Prostate gland (tissue), 2 donors: Measurements from ENCODE around the gene ASB3. TPM values are rescaled to one million over a fixed set of nuclear protein-coding genes. Genes with fewer than 3 reads are reported as not detected.

Source experiments
- DNase-seq: peaks from one replicate; pipeline ENCODE4 v3.0.0-alpha.2; 2019; ENCODE audit warnings: low spot score
- H3K27ac ChIP-seq, 2 donors: fragments of 200-600 bp; sonication (generic); 2 replicates each; pipeline ENCODE4 v1.5.1; 2017 to 2019
- H3K27me3 ChIP-seq: fragments of 200-600 bp; sonication (generic); replicated peaks from 2 replicates; pipeline ENCODE4 v1.5.1; 2019; ENCODE audit not compliant: insufficient read depth
- H3K36me3 ChIP-seq, 2 donors: fragments of 200-600 bp; sonication (generic); 1 replicate in 1 of 2; 2 replicates in 1 of 2; pipeline versions ENCODE4 v1.5.1 to v1.8.1; 2017 to 2019
- H3K4me1 ChIP-seq: fragments of 200-600 bp; sonication (generic); replicated peaks from 2 replicates; pipeline ENCODE4 v1.5.1; 2019
- H3K4me3 ChIP-seq, 2 donors: fragments of 200-600 bp; sonication (generic); 2 replicates each; pipeline ENCODE4 v1.5.1; 2017 to 2019
- H3K9me3 ChIP-seq: fragments of 200-600 bp; sonication (generic); 2 replicates; pipeline ENCODE4 v1.5.1; 2017
- POLR2A ChIP-seq: fragments of 450-650 bp; IDR thresholded peaks from one replicate; pipeline ENCODE4 v1.6.1; 2016; ENCODE audit warnings: antibody characterized with exemption, mild to moderate bottlenecking
- POLR2AphosphoS5 ChIP-seq: sonication (generic); formaldehyde crosslinking; IDR thresholded peaks from one replicate; pipeline ENCODE4 v1.6.1; 2017; ENCODE audit warnings: antibody characterized with exemption
- WGBS: methylation state at CpG from one replicate; pipeline ENCODE4 v1.1.5; 2018; 5-methylcytosine and 5-hydroxymethylcytosine counted together
- intact Hi-C: fragments of 100-400 bp; cut with DNase I; formaldehyde crosslinking; loops from one replicate; pipeline ENCODE4 v1.14.2; 2022
- total RNA-seq, 2 donors: library from RNA; depleted of rRNA; stranded (reverse); fragments of >200 nt; gene quantifications; one replicate each; pipeline ENCODE4 v1.1.0, GENCODE V29; 2016
- TF ChIP-seq, protein P1 (sequence below), 4 experiments: fragments of 200-600 bp in 2 of 4; fragments of 450-650 bp in 2 of 4; sonication (generic) in 2 of 4; IDR thresholded peaks; 1 replicate in 3 of 4; 2 replicates in 1 of 4; pipeline ENCODE4 v1.5.1; 2016 to 2019; ENCODE audit warnings: antibody characterized with exemption in 4 of 4, mild to moderate bottlenecking in 2 of 4, moderate library complexity in 2 of 4

The ASB3 gene
- total RNA-seq, 2 donors from 2014 or later = 14.3 to 23.6 TPM

DNA sequence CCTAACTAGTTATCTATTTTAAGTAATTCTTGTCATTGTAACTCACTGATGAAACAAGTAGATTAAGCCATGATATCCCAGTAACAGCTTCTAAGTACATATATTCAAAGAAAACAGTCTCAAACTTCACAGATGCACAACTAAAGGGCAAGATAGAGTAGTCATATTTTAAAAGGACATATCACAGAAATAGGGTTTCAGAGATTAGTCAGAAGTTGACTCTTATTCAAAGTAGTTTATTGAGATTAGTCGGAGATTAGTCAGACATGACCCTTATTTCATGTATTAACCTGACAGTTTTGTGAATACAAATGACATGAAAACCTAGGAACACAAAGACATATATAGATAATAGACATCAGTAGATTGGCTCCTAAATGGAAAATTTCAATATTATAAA lies 35.0 kb downstream of the ASB3 start:
- Histone ChIP-seq H3K9me3 (no peaks in the 10 kb centered on the region), H3K4me3 (no peak overlapping the region)
- 63% methylated on average over 1 of the region's 1 CpG for WGBS

DNA sequence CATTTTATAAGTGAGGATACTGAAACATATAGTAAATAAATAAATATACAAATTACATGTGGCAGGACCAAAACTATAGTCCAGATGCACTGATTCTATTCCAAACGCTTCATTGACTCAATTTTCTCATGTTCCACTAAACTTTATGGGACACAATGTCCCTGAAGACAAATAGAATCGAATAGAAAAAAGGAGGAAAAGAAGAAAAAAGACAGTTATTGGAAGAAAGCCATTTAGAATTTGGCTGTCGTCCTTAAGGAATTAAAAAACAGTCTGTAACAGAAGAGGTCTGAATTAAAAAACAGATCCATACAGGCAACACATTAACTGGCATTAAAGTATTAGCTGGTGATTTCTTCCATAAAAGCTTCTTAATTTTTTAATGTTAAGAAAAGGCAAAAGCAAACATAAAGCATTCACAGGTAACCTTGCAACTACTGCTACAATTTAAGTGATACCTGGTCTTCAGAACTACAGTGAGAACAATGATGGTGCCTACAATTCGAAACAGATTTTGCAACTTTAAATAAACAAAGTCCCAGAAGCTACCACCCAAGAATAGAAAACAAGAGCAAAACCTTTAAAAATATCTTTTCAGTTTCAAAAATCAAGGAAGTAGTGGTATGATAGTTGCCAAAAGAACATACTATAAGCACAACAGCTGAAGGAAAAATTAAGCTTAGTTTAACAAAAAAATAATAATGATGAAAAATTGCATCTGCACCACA lies 36.5 kb downstream of the ASB3 start:
- TF ChIP-seq, protein P1, sequence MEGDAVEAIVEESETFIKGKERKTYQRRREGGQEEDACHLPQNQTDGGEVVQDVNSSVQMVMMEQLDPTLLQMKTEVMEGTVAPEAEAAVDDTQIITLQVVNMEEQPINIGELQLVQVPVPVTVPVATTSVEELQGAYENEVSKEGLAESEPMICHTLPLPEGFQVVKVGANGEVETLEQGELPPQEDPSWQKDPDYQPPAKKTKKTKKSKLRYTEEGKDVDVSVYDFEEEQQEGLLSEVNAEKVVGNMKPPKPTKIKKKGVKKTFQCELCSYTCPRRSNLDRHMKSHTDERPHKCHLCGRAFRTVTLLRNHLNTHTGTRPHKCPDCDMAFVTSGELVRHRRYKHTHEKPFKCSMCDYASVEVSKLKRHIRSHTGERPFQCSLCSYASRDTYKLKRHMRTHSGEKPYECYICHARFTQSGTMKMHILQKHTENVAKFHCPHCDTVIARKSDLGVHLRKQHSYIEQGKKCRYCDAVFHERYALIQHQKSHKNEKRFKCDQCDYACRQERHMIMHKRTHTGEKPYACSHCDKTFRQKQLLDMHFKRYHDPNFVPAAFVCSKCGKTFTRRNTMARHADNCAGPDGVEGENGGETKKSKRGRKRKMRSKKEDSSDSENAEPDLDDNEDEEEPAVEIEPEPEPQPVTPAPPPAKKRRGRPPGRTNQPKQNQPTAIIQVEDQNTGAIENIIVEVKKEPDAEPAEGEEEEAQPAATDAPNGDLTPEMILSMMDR (IDR thresholded peaks at IDR 0.05) = no peak
- TF ChIP-seq POLR2A = no peak
- TF ChIP-seq POLR2AphosphoS5 = no peak
- H3K9me3 ChIP-seq = no peaks in the 10 kb centered on the region
- no peak for DNase-seq
- H3K4me3 ChIP-seq = no peak overlapping the region
- no peak overlapping the region for H3K27ac ChIP-seq
- H3K27me3 ChIP-seq = no peaks in the 10 kb centered on the region
- intact Hi-C loops = no loop called here
- no peaks in the 10 kb centered on the region for H3K36me3 ChIP-seq
- WGBS = 23% methylated on average over 4 of the region's 4 CpGs
- H3K4me1 ChIP-seq = no peaks in the 10 kb centered on the region

More for the DNA sequence above, 35.0 kb downstream of the ASB3 start:
- intact Hi-C loops = no loop called here
- TF ChIP-seq POLR2A (no peak), POLR2AphosphoS5 (no peak)
- TF ChIP-seq, protein P1 (IDR thresholded peaks at IDR 0.05) = no peak
- DNase-seq = no peak
- no peaks in the 10 kb centered on the region for H3K36me3 ChIP-seq
- no peak overlapping the region for H3K27ac ChIP-seq
- no peaks in the 10 kb centered on the region for H3K27me3 ChIP-seq
- no peaks in the 10 kb centered on the region for H3K4me1 ChIP-seq

DNA sequence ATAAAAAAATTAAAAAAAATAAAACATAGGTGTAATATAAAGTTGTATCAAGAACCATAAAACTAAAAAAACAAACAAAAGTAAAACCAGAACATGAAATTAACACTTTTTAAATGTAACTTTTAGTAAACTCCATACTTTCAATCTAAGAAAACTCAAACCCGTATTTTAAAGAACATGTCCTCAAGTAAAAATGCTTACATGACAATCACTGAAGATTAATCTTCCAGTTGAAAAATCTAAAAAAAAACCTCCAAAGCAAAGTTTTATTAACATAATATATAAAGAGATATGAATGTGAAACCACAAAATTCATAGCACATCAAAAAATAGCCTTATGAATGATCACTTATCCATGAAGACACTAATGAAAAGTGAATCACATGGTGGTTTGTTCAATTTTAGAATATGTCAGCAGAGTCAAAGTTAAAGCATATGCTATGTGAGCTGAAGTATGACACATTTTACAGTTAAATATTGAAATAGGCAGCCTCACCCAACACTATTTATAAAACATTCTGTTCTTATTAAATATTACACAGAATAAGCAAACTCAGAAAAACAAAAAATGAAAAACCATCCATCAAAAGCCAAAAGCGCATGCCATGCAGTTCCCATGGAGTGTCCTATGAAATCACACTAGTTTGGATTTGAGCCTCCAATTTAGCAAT lies 42.2 kb downstream of the ASB3 start:
- no peaks in the 10 kb centered on the region for H3K36me3 ChIP-seq
- no peak for TF ChIP-seq POLR2A
- TF ChIP-seq, protein P1 (IDR thresholded peaks at IDR 0.05) = no peak
- peak; percentile 11 for TF ChIP-seq POLR2AphosphoS5
- no peaks in the 10 kb centered on the region for H3K9me3 ChIP-seq
- no peaks in the 10 kb centered on the region for H3K27me3 ChIP-seq
- H3K4me3 ChIP-seq = no peak overlapping the region
- 70% methylated on average over 2 of the region's 2 CpGs for WGBS
- intact Hi-C loops = no loop called here
- peak overlapping the region in 1 of 2 donors; percentile 38 for H3K27ac ChIP-seq
- no peak for DNase-seq
- no peaks in the 10 kb centered on the region for H3K4me1 ChIP-seq

DNA sequence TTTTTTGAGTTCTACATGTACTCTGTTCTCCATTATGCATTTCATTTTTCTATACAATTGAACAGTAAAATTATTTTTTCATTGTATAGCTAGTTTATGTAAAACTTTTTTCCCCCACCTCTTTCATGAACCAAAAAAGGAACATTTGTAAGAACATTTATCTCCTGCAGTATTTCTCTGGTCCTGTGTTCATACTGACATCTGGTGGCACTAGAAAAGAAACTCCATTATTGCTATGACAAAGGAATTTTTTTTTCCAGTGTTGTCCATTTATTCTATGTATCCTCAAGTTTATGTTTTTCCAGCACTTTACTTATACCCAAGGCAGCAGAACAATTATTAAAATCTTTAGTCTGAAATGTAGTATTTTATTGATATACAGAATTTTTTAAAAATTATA lies 46.6 kb downstream of the ASB3 start:
- H3K4me1 ChIP-seq = no peaks in the 10 kb centered on the region
- H3K27me3 ChIP-seq = no peaks in the 10 kb centered on the region
- no peaks in the 10 kb centered on the region for H3K36me3 ChIP-seq
- no peak for DNase-seq
- TF ChIP-seq POLR2AphosphoS5 = no peak
- TF ChIP-seq POLR2A = no peak
- TF ChIP-seq, protein P1 (IDR thresholded peaks at IDR 0.05) = peak in 2 of 4 experiments; percentile 12 to 36
- H3K27ac ChIP-seq = no peak overlapping the region
- H3K9me3 ChIP-seq = no peaks in the 10 kb centered on the region
- intact Hi-C loops = no loop called here
- no peak overlapping the region for H3K4me3 ChIP-seq

DNA sequence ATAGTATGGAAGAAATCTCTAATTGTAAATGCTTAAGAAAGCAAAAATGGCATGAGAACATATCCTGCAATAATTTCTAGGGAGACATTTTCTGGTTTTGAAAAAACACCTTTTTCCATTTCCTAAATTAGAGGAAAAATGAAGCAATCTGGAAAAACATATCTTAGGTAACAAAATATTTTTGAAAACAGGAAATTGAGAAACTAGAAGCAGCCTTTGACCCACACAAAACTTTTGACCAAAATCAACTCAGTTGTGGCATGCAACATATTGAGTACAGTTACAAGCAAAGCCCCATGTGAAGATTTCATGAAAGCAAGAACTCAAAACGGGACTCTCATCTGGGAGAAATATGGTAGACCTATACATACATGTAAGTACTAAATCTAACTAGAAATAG lies 47.7 kb downstream of the ASB3 start:
- no peaks in the 10 kb centered on the region for H3K36me3 ChIP-seq
- DNase-seq = no peak
- intact Hi-C loops = no loop called here
- H3K4me1 ChIP-seq = no peaks in the 10 kb centered on the region
- H3K4me3 ChIP-seq = no peak overlapping the region
- TF ChIP-seq POLR2A (no peak), POLR2AphosphoS5 (no peak)
- TF ChIP-seq, protein P1 (IDR thresholded peaks at IDR 0.05) = no peak
- no peaks in the 10 kb centered on the region for H3K9me3 ChIP-seq
- no peak overlapping the region for H3K27ac ChIP-seq
- no peaks in the 10 kb centered on the region for H3K27me3 ChIP-seq
- WGBS = 78% methylated on average over 1 of the region's 1 CpG
